HG03457 (cell line): Measurements from ENCODE around the gene EPHB1.
"Not testable (repeated sequence)": the region's sequence is repeated elsewhere in the genome, so short reads cannot be mapped to it uniquely, and the experiment has no call there.

Source experiments
- ATAC-seq: cut with Tn5 transposase; IDR thresholded peaks from one replicate; pipeline ENCODE4 v1.9.1; 2021; ENCODE audit warnings: moderate number of reproducible peaks; ENCODE audit not compliant: unreplicated experiment

EPHB1 gene

DNA sequence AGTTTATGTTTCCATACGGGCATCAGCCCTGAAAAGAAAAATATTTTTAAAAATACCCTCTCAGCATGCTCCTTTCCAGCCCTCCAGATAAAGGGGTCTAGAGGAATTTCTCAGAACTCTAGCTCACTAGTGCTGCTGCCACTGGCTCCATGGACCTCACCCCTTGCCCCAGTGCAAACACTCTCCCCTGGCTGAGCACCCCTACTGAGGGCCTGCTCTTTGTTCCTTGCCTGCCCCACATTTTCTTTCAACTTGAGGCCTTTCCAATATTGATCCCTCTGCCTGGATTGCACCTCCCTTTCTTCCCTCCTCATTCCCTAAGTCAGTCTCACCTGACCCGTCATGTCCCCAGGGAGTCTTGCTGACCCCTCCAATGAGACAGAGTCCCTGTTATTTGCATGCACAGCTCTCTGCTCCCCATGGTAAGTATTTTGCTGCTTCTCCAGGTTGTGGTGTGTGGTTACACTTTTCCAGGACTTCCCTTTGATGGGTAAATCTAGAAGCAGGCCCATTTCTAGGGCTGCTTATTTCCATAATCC is 196.5 kb downstream of the EPHB1 start:
- ATAC-seq: no peak

DNA sequence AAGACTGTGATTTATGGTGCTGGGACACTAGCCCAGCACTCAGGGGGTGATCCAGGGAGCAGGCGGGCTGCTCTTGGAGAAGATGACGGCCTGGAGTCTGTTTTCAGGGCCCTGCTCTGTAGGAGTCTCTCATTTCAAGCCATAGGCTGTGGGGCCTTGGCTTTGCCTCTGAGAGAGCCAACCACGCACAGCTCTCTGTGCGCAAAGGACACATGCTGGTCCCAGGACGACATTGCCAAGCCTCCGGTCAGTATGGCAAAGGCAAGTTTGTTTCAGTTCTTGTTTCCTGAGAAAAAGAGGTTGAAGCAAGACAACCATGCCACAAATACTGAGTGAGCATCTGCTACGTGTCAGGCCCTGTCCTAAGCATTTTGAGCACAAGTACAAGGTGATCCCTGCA is 197.1 kb downstream of the EPHB1 start:
- no peak for ATAC-seq

DNA sequence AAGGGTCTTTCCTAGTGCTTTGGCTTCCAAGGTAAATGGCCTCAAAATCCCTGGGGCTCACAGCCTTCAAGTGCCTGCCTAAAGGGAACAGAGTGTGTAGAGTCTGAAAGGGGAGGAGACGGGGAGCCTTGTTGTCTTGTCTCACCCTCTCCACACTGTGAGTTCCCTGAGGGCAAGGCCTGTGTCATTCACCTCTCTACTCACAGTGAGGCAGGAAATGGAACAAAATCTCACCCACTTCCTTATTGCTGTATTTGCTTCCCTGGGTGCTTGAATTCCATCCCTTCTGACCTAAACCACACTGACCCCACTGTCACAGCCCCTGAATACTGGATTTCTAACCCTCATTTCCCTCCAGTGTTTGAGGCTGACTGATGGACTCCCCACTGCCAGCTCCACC is 197.5 kb downstream of the EPHB1 start:
- ATAC-seq: no peak

GRCh38 chr3:134993011-134993410 is 198.0 kb downstream of the EPHB1 start:
- no peak for ATAC-seq

- no peak for ATAC-seq
Measured at GRCh38 chr3:134998158-134998557, 203.1 kb downstream of the EPHB1 start.

- ATAC-seq: no peak
Measured at GRCh38 chr3:134998855-134999254, 203.8 kb downstream of the EPHB1 start.

DNA sequence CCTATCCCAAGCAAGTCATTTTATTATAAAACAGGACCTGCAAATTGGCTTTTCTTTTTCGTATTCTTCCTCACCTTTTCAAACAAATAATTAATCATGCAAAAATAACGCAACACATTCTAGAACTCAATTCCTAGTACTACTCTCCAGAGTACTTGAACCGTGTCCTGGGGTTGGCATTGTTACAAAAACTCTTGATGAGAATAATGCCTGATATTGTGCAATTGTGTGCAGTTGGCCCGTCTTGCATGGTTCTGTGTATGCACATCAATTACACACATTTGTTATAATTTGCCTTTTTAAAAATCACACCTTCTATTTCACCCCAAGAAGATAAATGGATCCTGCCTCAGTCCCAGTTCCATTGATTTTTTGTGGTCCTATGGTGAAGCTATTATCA is 205.4 kb downstream of the EPHB1 start:
- ATAC-seq: no peak

DNA sequence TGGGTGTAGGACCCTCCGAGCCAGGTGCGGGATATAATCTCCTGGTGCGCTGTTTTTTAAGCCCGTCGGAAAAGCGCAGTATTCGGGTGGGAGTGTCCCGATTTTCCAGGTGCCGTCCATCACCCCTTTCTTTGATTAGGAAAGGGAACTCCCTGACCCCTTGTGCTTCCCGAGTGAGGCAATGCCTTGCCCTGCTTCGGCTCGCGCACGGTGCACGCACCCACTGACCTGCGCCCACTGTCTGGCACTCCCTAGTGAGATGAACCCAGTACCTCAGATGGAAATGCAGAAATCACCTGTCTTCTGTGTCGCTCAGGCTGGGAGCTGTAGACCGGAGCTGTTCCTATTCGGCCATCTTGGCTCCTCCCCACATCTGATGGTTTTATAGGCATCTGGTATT is 210.6 kb downstream of the EPHB1 start:
- ATAC-seq: not testable (repeated sequence)

GRCh38 chr3:135007607-135008006 is 212.5 kb downstream of the EPHB1 start:
- ATAC-seq: no peak

- no peak for ATAC-seq
Measured at GRCh38 chr3:135008326-135008725, 213.3 kb downstream of the EPHB1 start.

DNA sequence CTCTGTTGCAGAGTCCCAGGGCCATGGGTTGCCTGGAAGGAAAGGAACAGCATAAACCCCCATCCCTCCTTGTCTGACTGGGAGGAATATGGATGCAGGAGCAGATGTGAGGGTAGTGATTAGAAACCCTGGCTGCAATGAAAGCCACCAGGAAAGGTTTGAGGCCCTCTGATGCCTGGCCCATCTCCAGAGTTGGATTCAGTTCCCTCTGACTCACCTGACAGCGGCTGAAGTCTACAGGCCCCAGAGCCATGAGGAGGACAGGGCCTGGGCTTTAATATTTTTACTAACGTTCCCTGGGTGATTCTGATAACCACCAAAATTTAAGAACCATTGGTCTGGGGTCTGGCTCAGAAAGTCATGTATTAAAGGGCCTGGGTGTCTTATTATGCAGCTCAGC is 214.0 kb downstream of the EPHB1 start:
- ATAC-seq: no peak

GRCh38 chr3:135012101-135012500 is 217.0 kb downstream of the EPHB1 start:
- ATAC-seq: no peak

DNA sequence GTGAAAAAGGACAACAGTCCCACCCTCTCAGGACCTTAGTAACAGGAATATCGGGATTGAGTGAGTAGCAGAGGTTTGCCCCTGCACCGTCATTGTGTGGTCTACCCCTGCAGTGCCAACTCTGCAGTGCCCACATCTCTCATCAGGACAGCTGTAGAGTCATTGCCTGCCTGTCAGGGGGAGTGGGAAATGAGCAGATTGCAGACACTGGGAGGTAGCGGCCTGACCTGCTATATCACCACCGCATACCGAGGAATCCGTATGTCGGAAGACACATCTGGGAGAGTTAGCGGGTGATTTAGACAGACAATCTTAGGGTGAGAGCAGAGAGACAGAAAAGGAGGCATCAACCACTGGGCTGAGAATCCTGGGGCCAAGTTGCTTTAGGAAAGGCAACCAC is 218.1 kb downstream of the EPHB1 start:
- no peak for ATAC-seq

GRCh38 chr3:135014566-135014965 is 219.5 kb downstream of the EPHB1 start:
- ATAC-seq: no peak

GRCh38 chr3:135017003-135017893 is 222.2 kb downstream of the EPHB1 start:
- no peak for ATAC-seq

DNA sequence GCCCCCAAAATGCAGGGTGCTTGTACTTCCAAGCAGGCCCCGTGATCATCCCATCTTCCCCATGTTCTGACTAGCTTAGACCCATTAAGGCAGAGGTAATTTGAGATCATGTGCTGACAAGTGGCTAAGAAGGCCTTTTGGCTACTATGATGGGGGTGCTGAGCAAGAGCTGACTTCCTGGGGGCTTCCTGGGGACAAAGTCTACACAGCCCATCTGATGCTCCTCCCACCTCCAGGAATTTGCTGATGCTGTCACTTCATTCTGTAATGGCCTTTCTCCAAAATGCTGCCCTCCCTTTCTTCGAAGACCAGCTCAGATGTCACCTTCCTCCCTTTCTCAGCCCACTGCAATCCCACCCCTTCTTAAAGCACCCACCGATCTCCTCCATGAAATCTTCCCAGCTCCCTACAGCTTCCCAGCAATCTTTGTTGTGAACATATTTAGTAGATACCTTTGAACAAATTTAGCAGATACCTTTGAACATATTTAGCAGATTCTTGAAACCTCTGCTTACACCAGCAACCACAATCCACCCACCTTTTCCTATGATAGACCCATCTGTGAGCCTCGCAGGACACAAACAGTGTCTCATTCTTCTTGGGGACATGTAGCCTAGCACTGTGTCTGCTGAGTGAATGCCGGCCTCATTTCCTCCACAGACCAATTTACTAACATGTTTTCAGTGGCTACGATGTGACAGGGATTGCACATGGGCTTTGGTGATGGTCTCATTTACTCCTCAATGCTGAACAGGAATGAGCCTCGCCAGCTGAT is 223.3 kb downstream of the EPHB1 start:
- ATAC-seq: no peak

DNA sequence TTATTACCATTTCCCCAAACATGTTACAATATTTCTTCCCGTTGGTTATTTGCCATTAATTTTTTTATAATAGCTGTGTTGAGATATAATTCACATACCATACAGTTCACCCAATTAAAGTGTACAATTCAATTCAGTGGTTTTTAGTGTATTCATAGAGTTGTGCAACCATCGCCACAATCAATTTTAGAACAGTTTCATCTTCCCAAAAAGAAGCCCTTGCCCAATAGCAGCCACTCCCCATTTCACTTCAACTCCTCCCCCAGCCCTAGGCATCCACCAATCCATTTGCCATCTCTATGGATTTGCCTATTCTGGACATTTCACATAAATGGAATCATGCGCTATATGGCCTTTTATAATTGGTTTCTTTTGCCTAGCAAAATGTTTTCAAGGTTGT is 225.1 kb downstream of the EPHB1 start:
- ATAC-seq: no peak

DNA sequence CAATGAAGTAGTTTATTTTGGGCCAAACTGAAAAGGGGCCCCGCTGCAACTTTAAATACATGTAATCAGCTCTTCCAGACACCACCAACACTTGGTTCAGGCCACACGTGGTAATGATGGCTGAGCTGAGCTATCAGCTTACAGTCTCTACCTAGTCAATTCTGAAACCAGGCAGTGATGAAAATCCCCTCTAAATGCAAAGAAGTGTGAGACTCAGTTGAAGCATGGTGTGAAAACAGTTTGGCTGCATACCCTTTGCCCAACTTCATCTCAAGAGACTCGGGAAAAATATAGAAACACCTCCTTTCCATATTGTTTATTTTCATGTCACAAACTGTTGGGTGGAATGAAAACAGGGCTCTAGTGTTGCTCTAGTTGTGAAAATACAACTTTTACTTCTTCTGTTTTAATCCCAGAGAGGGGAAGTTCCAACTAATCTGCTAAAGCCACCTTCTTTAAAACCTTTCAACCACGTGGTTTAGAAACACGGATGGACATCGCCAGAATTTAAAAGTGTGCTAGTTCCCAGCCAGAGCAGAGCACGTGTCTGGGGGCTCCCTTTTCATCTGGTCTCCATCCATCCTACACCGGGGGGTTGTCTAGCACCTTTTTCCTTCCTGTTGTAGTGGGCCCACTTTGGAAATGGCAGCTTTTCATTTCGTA is 229.1 kb downstream of the EPHB1 start:
- peak; percentile 88 for ATAC-seq

- not testable (repeated sequence) for ATAC-seq
Measured at GRCh38 chr3:135030768-135031615, 235.9 kb downstream of the EPHB1 start.

- no peak for ATAC-seq
Measured at GRCh38 chr3:135033737-135034136, 238.7 kb downstream of the EPHB1 start.
